Endothelial cell of umbilical vein (primary cell): ENCODE measurements around the gene CCNL2. TPM values are rescaled to one million over a fixed set of nuclear protein-coding genes. Genes with fewer than 3 reads are reported as not detected.

Experiments used
- BruUV-seq: library from RNA; stranded (reverse); fragments of 400-500 nt; replicated peaks from 2 replicates; lab custom pipeline; 2021; lab: Mats Ljungman, UMichigan
- CTCF ChIA-PET: fragments of 300-600, 350-600 bp; sonication (Branson Sonifier 250); formaldehyde crosslinking; loops from one replicate; lab custom pipeline; 2021; ENCODE audit warnings: antibody characterized with exemption, inconsistent platforms; lab: Charles Lee
- POLR2A ChIA-PET: fragments of 300-600, 350-600 bp; sonication (Branson Sonifier 250); formaldehyde crosslinking; loops from one replicate; lab custom pipeline; 2021; ENCODE audit warnings: antibody characterized with exemption, inconsistent platforms; lab: Charles Lee
- DNase-seq: peaks from one replicate; pipeline ENCODE4 v3.0.0-alpha.2; 2011; ENCODE audit warnings: low read depth, low spot score
- FAIRE-seq: peaks from 2 replicates; lab custom pipeline; 2011; peaks lifted over from hg19 to GRCh38; lab: Jason Lieb, UNC
- H2AFZ ChIP-seq: 2 replicates; pipeline ENCODE4 v1.6.0; 2012; ENCODE audit warnings: low read depth, low read length, control low read depth, inconsistent platforms
- H3K27ac ChIP-seq: 2 replicates; pipeline ENCODE4 v1.5.1; 2011; ENCODE audit warnings: low read depth, mild to moderate bottlenecking, control low read depth, low read length, moderate library complexity; ENCODE audit not compliant: insufficient read depth
- H3K27me3 ChIP-seq, 2 experiments: 2 replicates each; pipeline versions ENCODE4 v1.6.0 to v1.6.1; 2011; ENCODE audit warnings: low read length in 2 of 2, mixed read lengths in 1 of 2; ENCODE audit not compliant: control insufficient read depth in 2 of 2, insufficient read depth in 2 of 2
- H3K36me3 ChIP-seq, 2 experiments: 2 replicates in 1 of 2; 3 replicates in 1 of 2; pipeline ENCODE4 v1.5.1; 2011; ENCODE audit warnings: low read length in 2 of 2, mild to moderate bottlenecking in 1 of 2, moderate library complexity in 1 of 2; ENCODE audit not compliant: control insufficient read depth in 2 of 2, insufficient read depth in 2 of 2; ENCODE audit errors: extremely low read depth in 1 of 2
- H3K4me1 ChIP-seq: 3 replicates; pipeline ENCODE4 v1.5.1; 2011; ENCODE audit warnings: mild to moderate bottlenecking, low read length; ENCODE audit not compliant: control insufficient read depth, insufficient read depth; ENCODE audit errors: extremely low read depth
- H3K4me2 ChIP-seq: 2 replicates; pipeline ENCODE4 v1.6.1; 2011; ENCODE audit warnings: low read length, control low read depth, mixed read lengths; ENCODE audit not compliant: insufficient read depth
- H3K4me3 ChIP-seq, 3 experiments: fragments of 200-600 bp in 1 of 3; sonication (generic), shearing (Covaris generic) in 1 of 3; replicated peaks in 1 of 3; 2 replicates each; pipeline ENCODE4 v1.5.1; 2011 to 2016; ENCODE audit warnings: control low read depth in 3 of 3, low read length in 3 of 3, mild to moderate bottlenecking in 2 of 3, inconsistent platforms in 1 of 3, low read depth in 1 of 3, moderate library complexity in 1 of 3; ENCODE audit not compliant: insufficient read depth in 1 of 3
- H3K79me2 ChIP-seq: 2 replicates; pipeline ENCODE4 v1.6.0; 2012; ENCODE audit warnings: low read length, inconsistent platforms; ENCODE audit not compliant: control insufficient read depth, insufficient read depth
- H3K9ac ChIP-seq: replicated peaks from 2 replicates; pipeline ENCODE3; 2011; ENCODE audit warnings: low read length, control low read depth; ENCODE audit not compliant: insufficient read depth; ENCODE audit errors: extremely low read depth
- H3K9me1 ChIP-seq: replicated peaks from 3 replicates; pipeline ENCODE4 v1.6.0; 2011; ENCODE audit warnings: mild to moderate bottlenecking, low read length; ENCODE audit not compliant: control insufficient read depth, insufficient read depth; ENCODE audit errors: extremely low read depth
- H3K9me3 ChIP-seq: replicated peaks from 2 replicates; pipeline ENCODE4 v1.5.1; 2012; ENCODE audit warnings: low read length, inconsistent platforms; ENCODE audit not compliant: control insufficient read depth, insufficient read depth
- H4K20me1 ChIP-seq: replicated peaks from 2 replicates; pipeline ENCODE3; 2011; ENCODE audit warnings: mild to moderate bottlenecking, low read length; ENCODE audit not compliant: control insufficient read depth, insufficient read depth; ENCODE audit errors: extremely low read depth
- CTCF ChIP-seq, 2 donors: IDR thresholded peaks; 1 replicate in 1 of 2; 2 replicates in 1 of 2; pipeline ENCODE4 v1.5.1; 2011; ENCODE audit warnings: low read length in 2 of 2, mild to moderate bottlenecking in 2 of 2, moderate library complexity in 2 of 2, control low read depth in 1 of 2, inconsistent platforms in 1 of 2, low read depth in 1 of 2; ENCODE audit not compliant: insufficient read depth in 1 of 2; ENCODE audit errors: extremely low read depth in 1 of 2
- EZH2 ChIP-seq: IDR thresholded peaks from 2 replicates; pipeline ENCODE4 v1.6.1; 2012; ENCODE audit warnings: borderline replicate concordance, low read depth, mild to moderate bottlenecking, moderate library complexity, low read length, inconsistent platforms; ENCODE audit not compliant: severe bottlenecking
- FOS ChIP-seq: IDR thresholded peaks from 2 replicates; pipeline ENCODE4 v1.6.1; 2011; ENCODE audit warnings: mild to moderate bottlenecking, low read length, moderate library complexity, borderline replicate concordance; ENCODE audit not compliant: insufficient read depth
- GATA2 ChIP-seq: IDR thresholded peaks from 2 replicates; pipeline ENCODE4 v1.7.0; 2011; ENCODE audit warnings: low read depth, mild to moderate bottlenecking, moderate library complexity, mixed read lengths, low read length; ENCODE audit not compliant: insufficient read length, insufficient read depth
- JUN ChIP-seq: IDR thresholded peaks from 2 replicates; pipeline ENCODE4 v1.6.1; 2011; ENCODE audit warnings: borderline replicate concordance, low read depth; ENCODE audit not compliant: insufficient read length, insufficient read depth
- MAX ChIP-seq: IDR thresholded peaks from 2 replicates; pipeline ENCODE4 v1.6.1; 2011; ENCODE audit not compliant: insufficient read depth, insufficient read length
- MYC ChIP-seq: IDR thresholded peaks from one replicate; pipeline ENCODE4 v1.6.1; 2011; ENCODE audit warnings: mild to moderate bottlenecking, low read depth, low read length
- POLR2A ChIP-seq: IDR thresholded peaks from 2 replicates; pipeline ENCODE4 v1.6.1; 2012; ENCODE audit warnings: low read depth, mild to moderate bottlenecking, control low read depth, low read length
- POLR2AphosphoS5 ChIP-seq: IDR thresholded peaks from 2 replicates; pipeline ENCODE4 v1.6.1; 2012; ENCODE audit warnings: low read depth, mild to moderate bottlenecking, control low read depth, low read length, moderate library complexity; ENCODE audit not compliant: insufficient read depth
- dilution Hi-C: fragments of 300-500 bp; cut with MboI; formaldehyde crosslinking; loops from one replicate; pipeline ENCODE4 v1.15.0; 2019; ENCODE audit warnings: low sequenced_read_pairs; ENCODE audit not compliant: extremely low pct_ligation_motif_present
- intact Hi-C: fragments of 100-400 bp; cut with micrococcal nuclease; formaldehyde crosslinking; loops from one replicate; pipeline ENCODE4 v1.10.0; 2022
- polyA plus RNA-seq, 4 experiments: library from polyadenylated mRNA; depleted of rRNA in 3 of 4; stranded (reverse) in 3 of 4; unstranded in 1 of 4; fragments of >200 nt; gene quantifications; 2 replicates each; pipeline versions ENCODE4 v1.2.1 to v1.2.3, GENCODE V29; 2011 to 2012; ENCODE audit warnings: missing spikeins in 1 of 4
- total RNA-seq: library from RNA; stranded (reverse); gene quantifications from 2 replicates; pipeline ENCODE4 v1.2.3, GENCODE V29; 2021

The CCNL2 gene
- total and polyA plus RNA-seq, 2 donors (not counting 3 experiments of a cell fraction or from before 2014, with no cell fraction given), result 188 to 209 TPM

GRCh38 chr1:1364266-1364665 lies 34.9 kb downstream of the CCNL2 start:
- Histone ChIP-seq H3K27me3 (no peaks in the 10 kb centered on the region), H4K20me1 (no peaks in the 10 kb centered on the region), H3K4me1 (no peaks in the 10 kb centered on the region), H3K27ac (no peak overlapping the region), H3K9ac (no peak overlapping the region), H3K79me2 (no peaks in the 10 kb centered on the region), H3K36me3 (no peaks in the 10 kb centered on the region), H3K4me3 (no peak overlapping the region), H3K9me1 (no peaks in the 10 kb centered on the region), H3K4me2 (no peak overlapping the region), H3K9me3 (peaks cover 3% of the 10 kb centered on the region), H2AFZ (no peak overlapping the region)
- no peak for TF ChIP-seq MYC
- TF ChIP-seq MAX, result no peak
- no peak for TF ChIP-seq POLR2A
- no peak for TF ChIP-seq JUN
- TF ChIP-seq POLR2AphosphoS5, result no peak
- no peak for TF ChIP-seq FOS
- TF ChIP-seq GATA2, result no peak
- no peak for TF ChIP-seq EZH2
- no peak for TF ChIP-seq CTCF (IDR thresholded peaks at IDR 0.05; ENCODE audit: extremely low read depth in 1 of 2, insufficient read depth in 1 of 2, low read depth in 1 of 2, low read length in 2 of 2)
- FAIRE-seq (no peak), DNase-seq (no peak)
- intact Hi-C loops, result no loop called here
- ChIA-PET CTCF (no interaction called here), POLR2A (no interaction called here)
- dilution Hi-C loops, result no loop called here
- no TSS peak for BruUV-seq
